HG02943 (cell line): Measurements from ENCODE around the gene KCNK13.
"Not testable (repeated sequence)": the region's sequence is repeated elsewhere in the genome, so short reads cannot be mapped to it uniquely, and the experiment has no call there.

Experiments
- ATAC-seq: cut with Tn5 transposase; IDR thresholded peaks from one replicate; pipeline ENCODE4 v1.9.1; 2021; ENCODE audit warnings: mild to moderate bottlenecking, low read depth, moderate library complexity; ENCODE audit not compliant: unreplicated experiment

The KCNK13 gene

DNA sequence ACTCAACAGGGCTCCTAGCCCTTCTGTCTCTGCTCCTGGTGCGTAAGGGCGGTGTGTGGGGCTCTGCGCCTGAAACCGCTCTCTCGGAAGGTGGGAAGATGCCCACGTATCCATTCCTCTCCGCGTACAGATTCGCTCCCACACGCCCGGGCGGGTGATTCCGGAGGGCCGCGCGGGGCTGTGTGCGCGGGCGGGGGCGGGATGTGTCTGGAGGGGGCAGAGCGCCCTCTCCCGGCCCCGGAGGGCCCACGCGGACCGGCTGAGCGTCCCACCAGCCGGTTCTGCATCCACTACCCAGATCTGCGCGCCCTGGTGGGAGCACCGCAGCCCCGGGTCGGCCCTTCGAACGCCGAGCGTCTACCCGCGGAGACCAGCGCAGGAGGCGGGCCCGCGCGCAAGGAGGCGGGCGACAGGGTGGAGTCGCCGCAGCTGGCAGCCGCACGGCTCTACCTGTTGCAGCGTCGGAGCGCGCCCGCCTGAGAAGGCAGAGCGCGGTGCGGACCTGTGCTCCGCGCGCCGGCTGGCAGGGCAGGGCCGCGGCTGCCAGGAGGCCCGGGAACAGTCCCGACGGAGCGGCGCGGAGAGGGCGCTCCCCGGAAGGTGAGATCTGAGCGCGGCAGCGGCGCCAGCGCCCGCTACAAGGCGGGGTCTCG is 1.4 kb upstream of the KCNK13 start:
- ATAC-seq, result no peak

DNA sequence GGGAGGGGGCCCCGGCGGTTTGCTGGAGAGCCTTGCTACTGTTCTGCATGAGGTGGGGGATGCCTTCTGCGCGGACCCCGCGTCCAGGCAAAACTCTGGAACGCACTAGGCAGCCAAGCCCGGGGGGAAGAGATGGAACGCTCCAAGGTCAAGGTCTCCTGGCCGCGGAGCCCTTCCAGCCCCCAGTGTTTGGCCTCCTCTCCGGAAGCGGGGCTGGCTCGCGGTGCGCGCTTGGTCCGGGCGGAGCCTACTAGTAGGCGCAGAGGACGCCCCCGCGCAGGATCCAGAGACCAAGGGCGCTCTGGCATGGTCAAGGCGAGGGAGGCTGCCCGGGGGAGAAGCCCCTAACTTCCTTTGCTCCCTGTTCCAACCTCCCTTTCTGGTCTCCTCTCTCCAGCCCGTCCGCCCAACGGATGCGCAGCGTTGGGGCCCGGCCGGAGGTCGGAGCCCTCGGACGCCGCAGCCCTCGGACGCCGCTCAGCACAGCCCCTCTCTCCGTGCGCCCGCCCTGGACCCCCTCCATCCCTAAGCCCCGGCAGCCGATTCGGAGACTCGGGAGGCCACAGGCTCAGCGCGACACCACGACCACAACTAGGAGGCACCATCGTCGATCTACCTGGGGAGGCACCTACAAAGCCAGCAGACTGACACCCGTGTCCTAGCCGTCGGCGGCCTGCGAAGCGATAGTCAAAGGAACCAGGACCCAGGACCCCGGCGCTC is 669 bp upstream of the KCNK13 start:
- ATAC-seq, result no peak

DNA sequence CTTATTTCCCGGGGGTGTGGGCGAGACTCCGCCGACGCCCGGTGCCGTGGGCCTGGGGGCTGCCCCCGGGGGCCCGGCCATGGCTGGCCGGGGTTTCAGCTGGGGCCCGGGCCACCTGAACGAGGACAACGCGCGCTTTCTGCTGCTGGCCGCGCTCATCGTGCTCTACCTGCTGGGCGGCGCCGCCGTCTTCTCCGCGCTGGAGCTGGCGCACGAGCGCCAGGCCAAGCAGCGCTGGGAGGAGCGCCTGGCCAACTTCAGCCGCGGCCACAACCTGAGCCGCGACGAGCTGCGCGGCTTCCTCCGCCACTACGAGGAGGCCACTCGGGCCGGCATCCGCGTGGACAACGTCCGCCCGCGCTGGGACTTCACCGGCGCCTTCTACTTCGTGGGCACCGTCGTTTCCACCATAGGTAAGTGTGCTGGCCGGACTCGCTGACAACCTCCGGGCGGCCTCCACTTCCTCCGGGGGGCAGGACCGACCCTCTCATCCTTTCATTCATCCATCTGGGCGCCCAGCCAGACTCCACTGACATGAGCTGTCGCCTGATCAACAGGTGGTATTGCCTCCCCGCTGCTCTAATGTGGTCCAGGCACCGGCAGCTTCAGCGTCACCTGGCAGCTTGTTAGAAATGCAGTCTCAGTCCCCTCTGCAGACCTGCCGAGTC is 467 bp downstream of the KCNK13 start:
- no peak for ATAC-seq

DNA sequence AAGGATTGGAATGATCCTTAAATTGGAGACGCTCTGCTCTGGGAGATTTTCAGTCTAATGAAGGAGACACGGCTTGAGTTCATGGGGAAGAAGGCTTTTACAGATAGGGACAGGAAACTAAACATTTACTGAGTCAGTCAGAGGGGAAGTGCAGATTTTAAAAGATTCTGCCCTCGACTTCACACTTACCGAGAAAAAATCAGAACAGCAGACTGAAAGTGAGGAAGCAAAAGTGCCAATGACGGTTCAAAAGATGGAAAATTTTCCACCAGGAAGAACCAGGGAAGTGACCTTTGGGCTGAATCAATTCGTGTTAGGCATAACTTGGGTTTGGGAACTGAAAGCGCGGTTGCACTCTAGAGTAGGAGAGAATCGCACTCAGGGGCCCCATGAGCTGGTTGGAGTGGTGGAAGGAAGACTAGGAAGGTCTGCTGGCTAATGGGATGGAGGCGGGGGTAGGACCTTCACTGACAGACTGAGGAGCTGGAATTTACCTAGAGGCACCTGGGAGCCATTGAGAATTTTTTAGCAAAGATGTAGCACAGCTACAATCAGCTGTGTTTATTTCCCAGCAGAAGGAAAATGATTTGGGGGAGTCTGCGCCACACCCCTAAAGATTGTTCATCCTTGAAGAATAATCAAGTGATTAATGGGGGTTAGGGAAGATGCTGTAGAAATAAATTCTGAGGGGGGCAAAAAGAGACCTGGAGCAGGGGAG is 1.2 kb downstream of the KCNK13 start:
- no peak for ATAC-seq

DNA sequence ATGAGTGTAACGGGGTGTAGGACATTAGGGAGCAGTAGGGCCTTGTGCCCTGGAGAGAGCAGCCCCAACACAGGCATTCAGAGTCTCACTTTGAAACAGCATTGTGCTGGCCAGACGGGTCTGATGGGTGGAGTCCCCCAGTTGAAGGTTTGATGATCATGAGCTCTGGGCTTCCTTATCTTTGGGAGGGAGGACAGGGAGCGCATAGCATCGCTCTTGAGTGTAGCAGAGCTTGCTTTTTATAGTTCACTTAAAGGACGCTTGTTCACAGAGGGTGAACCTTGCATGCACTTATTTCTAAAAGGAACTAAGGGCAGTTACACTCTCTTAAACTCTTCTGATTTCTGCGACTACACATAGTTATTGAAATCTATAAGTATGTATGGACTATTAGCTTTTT is 10.6 kb downstream of the KCNK13 start:
- no peak for ATAC-seq

DNA sequence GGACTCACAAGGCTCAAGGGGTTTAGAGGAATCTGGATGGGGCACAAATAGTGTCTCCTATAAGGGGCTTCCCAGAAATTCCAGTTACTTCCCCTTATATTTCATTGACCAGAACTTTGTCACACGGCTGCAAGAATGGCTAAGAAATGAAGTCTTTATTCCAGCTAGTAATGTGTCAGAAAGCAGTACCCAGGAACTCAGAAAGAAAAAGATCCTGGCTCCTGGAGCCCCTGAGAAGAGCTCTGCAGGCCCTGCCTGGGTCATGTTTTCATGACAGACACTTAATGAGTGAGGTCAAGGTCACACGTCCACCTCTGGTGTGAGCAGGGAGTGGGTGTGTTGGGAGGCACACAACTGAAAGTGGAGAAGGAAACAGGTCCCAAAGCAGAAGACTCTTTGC is 17.8 kb downstream of the KCNK13 start:
- no peak for ATAC-seq

DNA sequence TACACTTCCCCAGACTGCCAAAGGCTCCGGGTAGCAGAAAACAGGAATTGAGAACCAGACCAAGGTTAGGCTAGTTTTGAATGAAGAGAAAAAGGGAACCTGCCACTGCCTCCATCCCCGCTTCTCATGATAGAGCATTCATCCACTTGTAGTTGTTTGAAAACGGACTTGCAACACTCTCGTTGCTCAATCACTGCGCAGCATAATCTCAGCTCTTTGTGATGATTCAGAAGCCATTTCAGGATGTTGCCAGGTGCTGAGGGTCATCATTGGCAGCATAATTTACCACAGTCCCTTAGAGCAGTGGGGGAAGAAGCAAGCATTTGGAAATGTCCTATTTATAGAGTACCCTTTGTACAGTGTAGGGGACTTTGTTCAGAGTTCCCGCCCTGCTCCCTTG is 25.6 kb downstream of the KCNK13 start:
- no peak for ATAC-seq

DNA sequence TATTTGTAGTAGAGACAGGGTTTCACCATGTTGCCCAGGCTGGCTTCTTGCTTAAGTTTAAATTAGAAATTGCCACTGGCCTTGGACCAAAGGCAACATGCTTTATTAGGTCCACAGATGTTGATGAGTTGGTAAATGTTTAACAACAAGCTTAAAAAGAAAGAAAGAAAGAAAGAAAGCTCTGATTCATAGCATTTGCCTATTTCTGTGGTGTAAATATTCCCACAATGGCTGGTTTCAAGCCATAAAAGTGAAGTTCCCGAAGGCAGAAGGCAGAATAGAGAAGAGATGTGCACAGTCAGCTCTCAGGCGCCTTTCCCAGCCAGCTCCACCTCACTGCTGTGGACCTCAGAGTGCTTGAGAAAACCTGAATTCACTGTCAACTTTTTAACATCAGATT is 26.4 kb downstream of the KCNK13 start:
- ATAC-seq, result no peak

DNA sequence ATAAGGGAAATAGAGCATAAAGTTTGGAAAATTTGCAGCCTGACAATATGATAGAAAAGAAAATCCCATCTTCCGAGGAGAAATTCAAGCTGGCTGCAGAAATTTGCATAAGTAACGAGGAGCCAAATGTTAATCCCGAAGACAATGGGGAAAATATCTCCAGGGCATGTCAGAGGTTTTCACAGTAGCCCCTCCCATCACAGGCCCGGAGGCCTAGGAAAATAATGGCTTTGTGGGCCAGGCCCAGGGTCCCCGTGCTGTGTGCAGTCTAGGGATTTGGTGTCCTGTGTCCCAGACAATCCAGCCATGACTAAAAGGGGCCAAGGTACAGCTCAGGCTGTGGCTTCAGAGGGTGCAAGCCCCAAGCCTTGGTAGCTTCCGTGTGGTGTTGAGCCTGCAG is 27.7 kb downstream of the KCNK13 start:
- ATAC-seq, result not testable (repeated sequence)

DNA sequence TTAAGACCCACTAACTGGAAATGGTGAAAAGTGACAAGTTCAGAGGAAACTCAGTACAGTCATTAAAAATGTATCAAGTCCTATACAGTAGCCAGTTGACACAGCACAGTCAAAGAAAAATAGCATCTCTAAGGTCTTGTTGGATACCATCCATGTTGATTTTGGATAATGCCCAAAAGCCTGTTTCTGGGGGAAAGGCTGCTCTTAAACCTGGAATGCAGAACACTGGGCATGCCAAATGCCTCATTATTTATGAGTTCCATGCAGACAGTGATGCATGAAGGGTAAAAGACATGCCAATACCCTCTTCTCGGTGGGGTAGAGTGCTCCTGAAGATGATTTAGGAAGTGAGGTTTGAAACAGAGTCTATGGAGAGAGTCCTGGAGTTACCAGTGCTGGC is 29.6 kb downstream of the KCNK13 start:
- no peak for ATAC-seq

DNA sequence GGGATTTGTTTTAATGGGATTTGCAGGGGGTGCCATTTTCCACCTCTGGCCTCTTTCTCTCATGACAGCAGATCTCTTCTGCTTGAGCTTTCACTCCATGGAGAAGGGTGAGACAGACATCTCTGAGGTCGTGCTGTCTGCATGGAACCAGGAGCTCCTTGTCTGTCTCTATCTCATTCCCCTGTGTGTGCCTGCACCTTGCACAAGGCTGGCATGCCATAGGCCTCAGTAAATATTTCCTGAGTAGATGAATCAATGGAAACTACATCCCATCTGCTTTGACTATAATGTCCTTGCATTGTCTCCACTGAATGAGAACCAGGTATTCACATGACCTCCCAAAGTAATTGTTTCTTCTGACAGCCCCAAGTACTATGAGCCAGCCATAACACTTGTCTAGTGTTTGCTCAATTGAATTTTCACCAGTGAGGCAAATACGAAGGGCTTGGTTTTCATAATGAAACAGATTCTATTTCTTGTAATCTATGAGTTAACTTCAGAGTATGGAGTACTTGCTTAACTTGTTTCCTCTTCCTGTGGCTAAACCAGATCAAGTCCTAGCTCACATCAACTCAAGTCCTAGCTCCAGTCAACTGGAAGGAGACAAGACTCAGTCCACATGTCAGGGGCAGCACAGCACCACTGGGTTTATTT is 32.3 kb downstream of the KCNK13 start:
- no peak for ATAC-seq

DNA sequence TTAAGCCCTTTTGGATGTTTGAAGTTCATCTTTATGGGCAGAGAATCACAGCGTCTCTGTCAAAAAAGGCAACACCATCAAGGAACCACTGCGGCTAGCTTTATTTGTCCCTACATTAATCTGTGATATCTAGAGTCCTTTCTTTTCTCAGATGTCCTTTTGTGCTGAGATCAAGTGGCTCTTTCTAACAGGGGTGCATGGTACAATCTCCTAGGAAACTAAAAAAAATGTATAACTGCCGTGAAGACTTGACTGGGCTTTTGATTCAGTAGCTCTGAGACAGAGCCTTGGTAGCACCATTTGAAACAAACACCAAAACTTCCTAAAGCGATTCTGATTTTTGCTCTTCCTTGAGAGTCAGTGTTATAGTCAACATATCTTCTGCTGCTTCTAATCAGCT is 33.3 kb downstream of the KCNK13 start:
- ATAC-seq, result no peak

DNA sequence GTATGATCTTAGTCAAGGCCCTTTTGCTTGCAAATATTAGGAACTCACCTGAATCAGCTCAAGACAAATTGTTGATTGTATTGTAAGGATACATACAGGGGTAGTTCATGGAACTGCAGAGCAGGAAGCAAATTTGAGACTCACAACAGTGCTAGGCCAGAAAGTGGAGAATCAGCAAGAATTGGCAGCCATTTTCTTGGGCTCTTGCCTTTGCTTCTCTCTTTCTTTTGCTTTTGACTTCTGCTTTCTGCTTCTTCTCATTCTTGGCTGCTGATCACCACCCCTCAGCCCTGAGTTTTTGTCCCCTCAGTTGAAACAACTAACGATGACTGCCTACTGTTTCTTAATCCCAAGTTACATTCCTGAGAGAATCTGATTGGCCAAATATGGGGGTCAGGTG is 34.8 kb downstream of the KCNK13 start:
- no peak for ATAC-seq

DNA sequence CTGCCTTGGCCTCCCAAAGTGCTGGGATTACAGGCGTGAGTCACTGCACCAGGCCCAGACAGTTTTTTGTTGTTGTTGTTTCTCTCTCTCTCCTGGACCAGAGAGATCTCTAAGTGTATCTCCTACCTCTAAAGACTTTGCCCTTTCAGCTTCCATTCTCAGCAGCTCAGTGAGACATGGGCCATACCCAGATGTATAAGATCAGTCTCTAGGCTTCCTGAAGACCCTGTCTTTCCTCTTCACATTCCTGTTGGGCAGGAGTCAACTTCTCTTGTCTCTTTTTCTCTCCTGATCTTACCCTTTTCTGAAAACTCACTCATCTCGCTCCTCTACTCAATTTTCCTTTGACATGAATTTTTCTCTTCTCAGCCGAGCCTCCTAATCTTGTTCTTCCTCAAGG is 42.0 kb downstream of the KCNK13 start:
- ATAC-seq, result no peak

DNA sequence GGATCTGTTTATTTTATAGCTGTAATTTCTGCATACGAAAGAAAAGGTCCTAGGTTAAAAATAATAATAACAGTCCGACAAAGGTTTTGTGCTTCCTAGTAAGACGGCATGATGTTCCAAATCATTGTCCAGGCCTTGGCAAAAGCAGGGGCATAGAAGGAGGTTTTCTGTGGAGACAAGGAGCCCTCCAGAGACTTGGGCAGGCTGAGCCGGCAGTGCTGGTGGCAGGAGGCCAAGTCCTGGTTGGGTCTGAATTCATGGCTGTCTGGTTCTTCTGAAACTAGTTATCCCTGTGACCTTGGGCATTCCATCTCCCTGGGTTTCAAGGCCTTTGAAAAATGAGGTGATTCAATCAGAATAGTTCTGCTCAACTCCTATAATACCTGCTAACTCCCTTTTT is 44.0 kb downstream of the KCNK13 start:
- no peak for ATAC-seq

DNA sequence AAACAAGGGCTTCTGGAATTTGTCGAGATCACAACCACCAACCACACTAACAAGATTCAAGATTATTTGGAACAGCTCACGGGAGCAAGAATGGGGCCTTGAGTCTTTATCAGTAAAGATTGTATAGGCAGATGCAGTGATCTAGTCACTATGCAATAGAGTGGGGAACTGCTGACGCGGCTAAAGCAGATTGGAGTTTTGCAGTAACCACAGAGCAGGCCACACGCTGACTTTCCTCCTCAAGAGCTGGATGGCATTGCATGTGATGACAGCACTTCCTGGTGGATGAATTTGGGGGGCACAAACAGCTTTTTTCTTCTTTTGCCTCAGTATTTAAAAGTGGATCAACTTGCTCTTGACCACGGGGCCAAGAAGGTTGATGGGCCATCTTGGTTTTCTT is 46.0 kb downstream of the KCNK13 start:
- ATAC-seq, result no peak

DNA sequence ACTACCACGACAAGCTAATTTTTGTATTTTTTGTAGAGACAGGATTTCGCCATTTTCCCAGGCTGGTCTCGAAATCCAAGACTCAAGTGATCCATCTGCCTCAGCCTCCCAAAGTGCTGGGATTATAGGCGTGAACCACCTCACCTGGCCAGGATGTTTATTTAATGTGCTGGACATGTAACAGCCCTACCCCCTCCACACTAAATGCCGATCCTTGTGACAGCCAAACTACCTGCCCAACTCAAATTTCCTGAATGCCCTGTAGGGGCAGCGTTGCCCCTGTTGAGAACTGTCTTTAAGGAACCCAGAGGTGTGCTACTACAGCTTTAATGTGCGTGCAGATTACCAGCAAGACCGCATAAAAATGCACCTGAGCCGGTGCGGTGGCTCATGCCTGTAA is 48.1 kb downstream of the KCNK13 start:
- ATAC-seq, result no peak

DNA sequence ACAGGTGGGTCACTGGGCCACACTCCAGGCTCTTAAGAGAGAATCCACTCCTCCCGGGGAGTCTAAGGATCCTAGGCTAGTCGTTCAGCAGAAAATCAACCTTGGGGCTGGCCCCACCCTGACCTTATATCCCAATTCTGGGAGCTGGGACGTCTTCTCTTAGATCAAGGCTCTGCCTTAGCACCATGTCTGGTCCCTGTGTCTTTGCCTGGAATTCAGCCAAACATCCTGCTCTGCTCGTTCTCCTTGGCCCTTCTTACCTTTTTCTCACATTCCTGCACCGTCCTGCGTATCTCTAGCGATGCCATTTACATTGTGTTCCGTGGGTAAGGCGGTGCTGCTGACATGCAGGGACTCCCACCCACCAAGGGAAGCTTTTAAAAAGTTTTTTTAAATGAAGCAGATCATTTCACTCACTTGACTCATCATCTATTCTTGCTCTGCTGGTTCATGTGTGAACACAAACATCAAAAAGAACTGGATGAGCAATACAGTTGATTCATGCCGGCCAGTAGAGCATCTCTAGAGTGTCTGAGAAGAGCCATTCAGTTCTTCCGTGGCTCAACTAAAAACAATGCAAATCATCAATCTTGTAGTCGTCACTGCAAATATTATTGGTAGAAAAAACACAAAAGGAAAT is 50.2 kb downstream of the KCNK13 start:
- no peak for ATAC-seq

DNA sequence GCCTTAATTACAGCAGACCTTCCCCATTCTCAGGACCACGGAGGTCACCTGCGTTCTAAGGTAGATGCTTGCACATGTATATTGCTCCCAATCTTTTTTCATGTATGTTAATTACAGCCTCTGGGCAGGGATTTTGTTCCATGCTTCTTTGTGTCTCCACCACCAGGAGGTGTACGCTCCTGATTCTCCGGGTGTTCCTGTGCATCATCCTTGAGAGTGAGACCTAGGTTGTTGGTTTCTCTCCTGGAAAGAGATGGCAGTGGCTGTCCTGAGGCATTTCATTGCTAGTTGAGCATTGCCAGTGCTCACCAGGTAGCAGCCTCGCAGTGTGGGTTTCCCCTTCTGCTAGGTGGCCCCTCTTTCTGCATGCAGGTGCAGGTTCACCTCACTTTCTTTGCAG is 52.8 kb downstream of the KCNK13 start:
- ATAC-seq, result no peak

DNA sequence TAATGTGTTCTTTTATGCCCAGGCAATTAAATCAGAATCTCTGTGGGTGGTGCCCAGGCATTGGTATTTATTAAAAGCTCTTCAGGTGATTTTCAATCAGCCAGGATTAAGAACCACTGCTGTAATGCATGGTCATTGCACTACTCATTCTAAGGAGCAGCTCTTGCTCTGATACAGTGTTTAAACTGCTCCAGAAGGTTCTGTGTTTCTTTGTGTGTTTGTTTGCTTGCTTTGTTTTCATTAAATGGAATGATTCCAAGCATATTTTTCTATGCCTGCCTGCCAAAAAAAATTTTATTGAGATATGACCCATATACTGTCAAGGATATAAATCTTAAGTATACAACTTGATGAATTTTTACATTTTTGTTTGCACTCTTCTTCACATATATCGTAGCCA is 54.0 kb downstream of the KCNK13 start:
- no peak for ATAC-seq
